Measurements from ENCODE around the gene ALOX15.
"Not testable (repeated sequence)": the region's sequence is repeated elsewhere in the genome, so short reads cannot be mapped to it uniquely, and the experiment has no call there.

ALOX15 gene

DNA sequence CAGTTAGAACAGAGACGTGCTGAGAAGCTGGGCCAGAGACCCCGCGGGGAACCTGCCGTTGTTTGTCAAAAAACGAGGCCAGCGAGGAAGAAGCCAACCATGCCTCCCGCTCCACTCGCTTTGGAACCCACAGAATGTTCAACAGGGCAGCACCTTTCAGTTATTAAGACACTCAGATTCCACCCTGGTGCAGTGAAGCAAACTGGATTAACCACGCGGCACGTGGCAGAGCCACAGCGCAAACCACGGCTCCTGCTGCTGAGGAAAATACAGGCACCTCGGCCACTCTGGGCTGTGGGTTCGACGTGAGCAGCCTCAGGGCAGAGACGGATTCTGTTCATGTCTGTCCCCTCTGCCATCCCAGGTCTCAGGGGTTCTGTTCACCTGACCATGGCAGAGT lies 24.4 kb downstream of the ALOX15 start:
- DNase-seq: no peak

DNA sequence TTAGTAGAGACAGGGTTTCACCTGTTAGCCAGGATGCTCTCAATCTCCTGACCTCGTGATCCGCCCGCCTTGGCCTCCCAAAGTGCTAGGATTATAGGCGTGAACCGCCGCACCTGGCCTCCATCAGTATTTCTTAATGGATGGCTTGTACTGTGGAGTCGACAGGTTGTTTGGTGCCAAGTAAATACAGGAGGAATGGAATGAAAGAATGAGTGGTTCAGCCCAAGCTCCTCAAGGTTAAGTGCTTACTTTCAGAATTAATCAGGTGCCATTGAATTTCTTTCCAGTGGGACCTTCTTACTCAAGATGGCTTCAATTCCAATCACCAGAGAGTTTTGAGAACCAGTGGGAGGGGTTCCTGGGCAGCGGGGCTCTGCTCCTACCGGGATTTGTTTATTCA lies 25.0 kb downstream of the ALOX15 start:
- DNase-seq: no peak

DNA sequence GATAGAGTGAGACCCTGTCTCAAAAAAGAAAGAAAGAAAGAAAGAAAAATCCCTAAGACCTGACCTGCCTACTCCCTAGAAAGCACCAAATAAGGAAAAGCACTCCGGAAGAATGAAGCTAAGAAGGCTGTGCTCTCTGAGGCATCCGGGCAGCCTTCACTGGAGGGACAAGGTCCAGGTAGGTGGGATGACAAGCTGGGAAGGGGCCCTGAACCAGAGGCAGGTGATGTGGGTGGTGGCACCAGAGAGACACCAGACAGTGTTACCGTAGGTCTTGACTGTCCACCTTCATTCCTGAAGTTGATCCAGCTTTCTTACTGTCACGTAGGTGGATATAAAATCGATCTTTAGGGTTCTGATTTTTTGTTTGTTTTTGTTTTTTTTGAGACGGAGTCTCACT lies 30.8 kb downstream of the ALOX15 start:
- no peak for DNase-seq

DNA sequence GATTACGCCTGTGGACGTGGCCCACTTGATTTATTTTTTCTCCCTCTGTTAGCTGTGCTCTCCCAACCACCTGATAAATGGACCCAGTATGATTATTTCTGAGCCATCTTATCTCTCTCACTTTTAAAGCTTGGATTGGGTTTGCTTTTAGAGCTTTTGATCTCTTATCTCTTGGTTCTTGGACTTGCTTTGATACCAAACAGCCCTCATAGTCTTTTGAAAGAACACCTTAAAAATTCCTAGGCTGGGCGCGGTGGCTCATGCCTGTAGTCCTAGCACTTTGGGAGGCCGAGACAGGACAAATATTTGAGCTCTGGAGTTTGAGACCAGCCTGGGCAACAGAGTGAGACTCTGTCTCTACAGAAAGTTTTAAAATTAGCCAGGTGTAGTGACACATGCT lies 31.3 kb downstream of the ALOX15 start:
- DNase-seq: no peak

DNA sequence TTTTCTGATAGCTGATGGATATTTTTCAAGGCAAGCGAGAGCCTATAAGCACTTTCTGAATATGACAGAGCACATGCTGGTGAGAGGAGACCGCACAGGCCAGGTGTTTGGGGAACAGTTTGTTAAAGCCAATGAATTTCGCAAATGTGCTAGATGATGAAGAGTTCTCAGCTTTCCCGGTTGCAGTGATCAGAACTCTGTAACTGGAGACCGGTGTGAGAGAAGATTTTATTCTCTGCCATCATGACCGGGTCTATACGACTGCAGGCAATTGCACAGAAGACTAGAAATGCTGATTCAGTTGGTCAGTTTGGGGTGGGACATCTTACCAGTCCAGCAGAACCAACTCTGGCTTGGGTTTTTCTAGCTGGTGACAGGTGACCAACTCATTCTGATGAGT lies 31.7 kb downstream of the ALOX15 start:
- DNase-seq: no peak

DNA sequence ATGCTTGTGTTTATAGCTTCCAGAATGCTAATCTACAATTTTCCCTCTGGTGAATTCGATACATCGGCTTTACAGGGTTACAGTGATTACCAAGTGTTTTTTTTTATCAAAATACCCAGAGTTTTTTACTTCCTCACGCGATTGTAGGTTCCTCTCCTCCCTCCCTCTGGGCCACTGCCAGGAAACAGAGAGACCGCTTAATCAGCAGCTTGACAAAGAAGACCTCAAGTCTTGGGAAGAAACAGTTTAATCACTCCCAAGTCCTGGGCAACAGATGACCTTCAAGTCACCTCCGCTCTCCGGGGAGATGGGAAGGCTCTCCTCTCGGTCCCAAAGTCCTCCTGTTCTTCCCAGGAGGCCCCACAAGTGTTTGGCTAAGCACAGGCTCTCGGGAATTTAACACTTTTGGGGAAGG lies 33.7 kb downstream of the ALOX15 start:
- DNase-seq: no peak

DNA sequence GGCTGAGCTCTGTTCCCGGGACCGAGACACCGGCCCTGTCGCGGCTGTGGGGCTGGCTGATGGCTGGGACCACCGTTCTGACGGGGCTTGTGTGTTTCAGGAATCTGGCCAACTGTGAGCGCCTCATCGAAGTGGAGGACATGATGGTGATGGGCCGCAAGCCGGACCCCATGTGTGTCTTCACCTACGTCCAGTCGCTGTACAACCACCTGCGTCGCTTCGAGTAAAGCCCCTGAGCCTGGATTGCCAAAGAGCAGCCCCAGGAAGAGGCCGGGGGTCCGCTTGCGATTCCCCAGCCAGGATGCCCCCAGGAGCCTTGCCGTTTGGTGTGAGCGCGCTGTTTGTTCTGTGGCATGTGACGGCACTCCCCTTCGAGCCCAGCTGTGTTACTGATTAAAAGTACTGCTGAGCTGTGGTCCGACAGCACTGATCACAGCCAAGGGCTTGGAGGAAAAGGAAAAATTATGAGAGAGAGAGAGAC lies 34.2 kb downstream of the ALOX15 start:
- no peak for DNase-seq

DNA sequence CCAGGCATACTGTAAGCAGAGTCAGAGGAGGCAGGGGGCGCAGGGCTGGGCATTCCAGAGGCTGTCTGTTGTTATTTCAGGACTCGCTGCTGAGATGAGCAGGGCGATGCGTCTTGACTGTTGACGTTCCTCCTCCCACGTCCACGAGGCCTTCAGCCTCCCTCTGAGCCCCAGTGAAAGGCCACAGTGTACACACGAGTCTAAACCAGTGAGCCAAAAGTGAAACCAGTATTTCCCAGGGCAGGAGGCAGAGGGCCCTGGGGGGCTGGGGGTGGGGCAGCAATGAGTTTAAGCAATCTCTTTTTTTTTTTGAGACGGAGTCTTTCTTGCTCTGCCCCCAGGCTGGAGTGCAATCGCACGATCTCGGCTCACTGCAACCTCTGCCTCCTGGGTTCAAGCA lies 35.7 kb downstream of the ALOX15 start:
- no peak for DNase-seq

DNA sequence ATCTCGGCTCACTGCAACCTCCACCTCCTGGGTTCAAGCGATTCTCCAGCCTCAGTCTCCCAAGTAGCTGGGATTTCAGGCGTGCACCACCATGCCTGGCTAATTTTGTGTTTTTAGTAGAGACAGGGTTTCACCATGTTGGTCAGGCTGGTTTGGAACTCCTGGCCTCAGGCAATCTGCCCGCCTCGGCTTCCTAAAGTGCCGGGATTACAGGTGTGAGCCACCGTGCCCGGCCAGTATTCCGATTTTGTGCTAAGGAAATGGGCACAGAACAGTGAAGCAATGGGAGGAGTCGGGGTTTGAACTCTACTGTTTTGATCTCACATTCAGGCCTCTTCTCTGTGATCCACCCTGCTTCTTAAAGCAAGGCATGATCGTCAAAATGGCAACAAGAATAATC lies 36.7 kb downstream of the ALOX15 start:
- not testable (repeated sequence) for DNase-seq

DNA sequence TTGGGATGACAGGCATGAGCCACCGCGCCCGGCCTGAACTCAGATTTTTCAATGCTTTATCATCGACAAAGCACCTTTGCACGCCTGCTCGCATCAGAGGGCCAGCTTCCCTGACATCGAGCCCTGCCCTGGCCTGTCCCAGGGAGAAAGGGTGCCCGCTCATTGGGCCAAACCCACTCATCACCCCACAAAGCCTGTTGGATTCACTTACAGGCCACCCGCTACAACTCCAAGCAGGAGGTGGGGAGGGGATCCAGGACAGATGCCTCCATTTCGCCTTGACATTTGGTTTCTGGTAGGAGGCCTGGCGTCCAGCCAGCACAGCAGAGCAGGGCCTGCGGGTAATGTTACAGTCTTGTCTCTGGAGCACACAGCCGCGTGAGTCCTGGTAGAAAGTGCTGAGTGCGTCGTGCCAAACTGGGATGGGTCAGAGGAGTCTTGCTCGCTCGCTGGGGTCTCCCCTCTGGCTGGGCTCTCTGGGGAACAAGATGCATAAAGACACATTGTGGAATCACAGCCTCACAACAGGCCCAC lies 37.3 kb downstream of the ALOX15 start:
- DNase-seq: no peak

DNA sequence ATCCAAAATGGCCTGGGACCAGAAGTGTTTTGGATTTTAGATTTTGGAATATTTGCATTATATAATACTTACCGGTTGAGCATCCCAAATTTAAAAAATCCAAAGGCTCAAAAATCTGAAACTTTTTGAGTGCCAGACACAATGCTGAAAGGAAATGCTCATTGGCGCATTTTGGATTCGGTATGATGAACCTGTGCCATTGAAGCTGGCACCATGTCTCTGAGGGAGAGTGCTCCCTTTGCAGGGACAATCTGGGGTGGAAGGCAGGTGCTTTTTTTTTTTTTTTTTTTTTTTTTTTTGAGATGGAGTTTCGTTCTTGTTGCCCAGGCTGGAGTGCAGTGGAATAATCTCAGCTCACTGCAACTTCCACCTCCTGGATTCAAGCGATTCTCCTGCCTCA lies 39.4 kb downstream of the ALOX15 start:
- DNase-seq: no peak

DNA sequence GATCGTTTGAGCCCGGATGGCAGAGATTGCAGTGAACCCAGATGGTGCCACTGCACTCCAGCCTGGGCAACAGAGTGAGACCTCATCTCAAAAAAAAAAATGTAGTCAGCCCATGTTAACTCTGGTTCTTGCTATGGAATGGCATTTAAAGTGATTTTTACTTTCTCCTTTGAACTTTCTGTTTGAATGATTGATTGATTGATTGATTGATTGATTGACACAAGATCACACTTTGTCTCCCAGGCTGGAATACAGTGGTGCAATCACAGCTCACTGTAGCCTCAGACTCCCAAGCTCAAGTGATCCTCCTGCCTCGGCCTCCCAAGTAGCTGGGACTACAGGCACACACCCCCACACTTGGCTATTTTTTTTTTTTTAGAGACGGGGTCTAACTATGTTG lies 40.2 kb downstream of the ALOX15 start:
- no peak for DNase-seq

DNA sequence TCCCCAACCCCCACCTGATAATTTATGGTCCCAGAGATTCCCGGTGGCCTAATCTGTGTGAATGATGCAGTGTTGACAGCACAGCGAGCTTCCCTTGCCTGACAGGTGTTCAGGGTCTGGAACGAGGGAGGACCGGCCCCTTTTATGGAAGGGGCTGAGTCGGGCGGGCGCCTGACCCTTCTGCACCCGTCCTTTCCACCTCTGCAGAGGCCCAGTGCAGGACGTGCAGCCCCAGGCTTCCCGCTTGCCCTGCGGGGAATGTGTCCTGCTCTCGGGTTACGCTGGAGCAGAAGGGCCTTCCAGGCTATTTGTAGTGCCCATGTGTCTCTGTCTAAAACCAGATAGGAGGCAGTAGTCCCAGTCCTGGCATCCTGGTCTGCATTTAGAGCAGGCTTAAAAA lies 40.9 kb downstream of the ALOX15 start:
- DNase-seq: no peak

DNA sequence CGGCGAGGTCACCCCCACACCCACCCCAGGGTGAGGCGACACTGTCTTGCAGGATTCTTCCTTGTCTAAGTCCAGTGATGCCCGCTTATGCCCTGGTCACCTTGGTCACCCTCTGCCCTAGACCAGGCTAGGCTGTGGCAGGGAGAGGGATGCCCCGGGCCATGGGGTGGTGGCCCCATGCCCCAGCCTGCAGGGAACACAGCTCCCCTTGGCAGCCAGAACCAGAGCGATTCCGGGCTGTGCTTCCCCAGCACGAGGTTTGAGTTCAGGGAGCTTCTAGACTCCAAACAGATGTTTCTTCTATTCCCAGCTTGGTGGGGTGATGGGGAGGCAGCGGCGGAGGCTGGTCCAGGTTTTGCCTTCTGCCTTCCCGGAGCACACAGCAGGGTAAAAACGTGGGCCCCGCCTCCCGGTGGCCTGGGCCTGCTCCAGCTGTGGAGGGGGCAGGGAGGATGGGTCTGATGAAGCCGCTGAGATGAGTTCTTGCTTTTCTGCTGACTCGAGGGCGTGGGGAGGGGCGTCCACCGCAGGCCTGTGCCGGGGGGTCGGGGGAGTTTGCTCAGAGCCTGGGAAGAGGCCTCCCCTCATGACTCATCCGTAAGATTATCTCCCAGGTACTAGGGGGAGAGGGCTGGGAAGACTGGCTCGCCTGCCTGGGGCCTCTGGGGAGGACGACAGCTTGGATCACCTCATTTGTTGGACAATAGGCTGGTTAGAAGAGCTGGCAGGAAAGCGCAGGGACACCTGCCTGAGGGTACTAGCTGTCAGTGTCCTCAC lies 41.8 kb downstream of the ALOX15 start:
- DNase-seq: no peak

DNA sequence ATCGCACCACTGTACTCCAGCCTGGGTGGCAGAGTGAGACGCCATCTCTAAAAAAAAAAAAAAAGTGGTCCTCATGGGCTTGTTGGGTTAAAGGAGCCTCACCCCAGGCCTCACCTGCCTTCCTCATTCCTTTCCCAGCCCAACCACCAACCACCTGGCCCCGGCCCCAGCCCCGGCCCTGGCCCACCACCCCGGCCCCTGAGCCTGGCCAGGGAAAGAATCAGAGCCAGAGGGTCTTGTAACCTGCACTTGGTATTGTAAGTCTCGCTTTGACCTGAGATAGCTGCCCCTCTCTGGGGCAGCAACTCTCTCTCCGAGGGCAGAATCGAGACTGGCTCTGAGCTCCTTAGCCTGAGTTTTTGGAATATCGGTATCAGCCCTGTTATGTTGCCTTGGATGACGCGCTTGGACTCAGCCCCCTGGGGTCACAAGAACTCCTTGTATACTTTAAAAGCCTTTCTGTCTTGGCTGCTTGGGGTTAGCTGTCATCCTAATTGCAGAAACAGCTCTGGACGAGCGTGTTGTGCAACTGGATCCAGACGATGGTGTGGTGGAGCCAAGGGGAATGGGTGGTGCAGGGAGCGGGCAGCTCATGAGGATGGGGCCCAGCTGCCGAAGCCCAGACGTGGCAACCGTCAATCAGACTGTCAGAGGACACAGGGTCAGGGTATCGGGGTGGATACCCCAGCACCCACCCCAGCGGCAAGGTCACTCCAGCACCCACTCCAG lies 42.5 kb downstream of the ALOX15 start:
- no peak for DNase-seq

DNA sequence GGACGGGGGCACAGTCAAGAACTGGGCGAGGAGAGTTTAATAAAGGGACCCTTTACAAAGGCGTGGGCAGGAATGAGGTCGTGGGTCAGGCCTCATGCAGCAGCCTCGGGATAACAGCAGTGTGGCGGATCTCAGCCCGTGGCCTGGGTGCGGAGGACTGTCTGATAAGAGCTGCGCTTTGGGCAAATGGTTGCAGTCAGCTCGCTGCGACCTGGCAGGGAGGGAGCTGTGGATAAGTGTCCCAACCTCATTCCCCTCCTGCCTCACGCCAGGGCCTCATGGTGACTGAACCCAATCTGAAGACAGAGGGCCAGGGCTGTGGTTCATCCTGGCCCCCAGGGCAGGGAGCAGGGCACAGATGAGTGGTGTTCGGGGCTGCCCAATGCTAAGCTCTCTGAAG lies 43.5 kb downstream of the ALOX15 start:
- no peak for DNase-seq

DNA sequence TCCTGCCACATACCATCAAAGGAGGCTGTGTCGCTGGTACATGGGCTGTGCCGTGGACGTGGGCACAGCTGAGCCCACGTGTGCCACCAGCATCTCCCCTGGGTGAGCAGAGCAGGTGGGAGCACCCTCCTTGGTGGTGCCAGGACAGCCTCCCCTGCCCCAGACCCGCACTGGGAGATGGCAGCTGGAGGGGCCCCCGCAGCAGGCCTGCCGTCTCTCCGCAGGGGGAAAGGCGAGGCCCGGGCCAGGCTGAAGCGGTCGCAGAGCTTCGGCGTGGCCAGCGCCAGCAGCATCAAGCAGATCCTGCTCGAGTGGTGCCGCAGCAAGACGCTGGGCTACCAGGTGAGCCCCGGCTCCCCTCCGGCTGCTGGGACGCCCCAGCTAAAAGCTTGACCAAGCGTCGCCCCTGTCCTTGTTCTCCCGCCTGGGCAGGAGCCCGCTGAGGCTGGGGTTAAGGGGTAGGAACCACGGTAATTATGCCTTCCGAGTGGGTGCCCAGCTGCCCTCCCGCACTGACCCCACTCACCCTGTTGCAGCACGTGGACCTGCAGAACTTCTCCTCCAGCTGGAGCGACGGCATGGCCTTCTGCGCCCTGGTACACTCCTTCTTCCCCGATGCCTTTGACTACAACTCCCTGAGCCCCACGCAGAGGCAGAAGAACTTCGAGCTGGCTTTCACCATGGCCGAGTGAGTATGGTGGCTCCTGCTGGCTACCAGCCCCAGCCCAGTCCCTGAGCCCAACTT lies 44.7 kb downstream of the ALOX15 start:
- no peak for DNase-seq

DNA sequence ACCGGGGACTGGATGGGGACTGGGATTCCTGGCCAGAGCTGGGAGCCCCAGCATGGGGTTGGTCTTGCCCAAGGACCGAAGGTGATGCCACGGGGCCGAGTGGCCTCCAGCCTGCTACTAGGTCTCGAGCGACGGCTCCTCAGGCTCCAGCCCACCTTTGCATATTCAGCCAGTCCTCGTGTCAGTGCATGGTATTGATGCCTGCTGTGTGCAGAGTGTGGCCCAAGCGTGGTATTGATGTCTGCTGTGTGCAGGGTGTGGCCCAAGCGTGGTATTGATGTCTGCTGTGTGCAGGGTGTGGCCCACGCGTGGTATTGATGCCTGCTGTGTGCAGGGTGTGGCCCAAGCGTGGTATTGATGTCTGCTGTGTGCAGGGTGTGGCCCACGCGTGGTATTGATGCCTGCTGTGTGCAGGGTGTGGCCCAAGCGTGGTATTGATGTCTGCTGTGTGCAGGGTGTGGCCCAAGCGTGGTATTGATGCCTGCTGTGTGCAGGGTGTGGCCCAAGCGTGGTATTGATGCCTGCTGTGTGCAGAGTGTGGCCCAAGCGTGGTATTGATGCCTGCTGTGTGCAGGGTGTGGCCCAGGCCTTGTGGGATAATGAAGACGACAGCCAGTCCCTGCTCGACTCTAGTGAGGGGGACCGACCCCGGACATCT lies 45.7 kb downstream of the ALOX15 start:
- not testable (repeated sequence) for DNase-seq

DNA sequence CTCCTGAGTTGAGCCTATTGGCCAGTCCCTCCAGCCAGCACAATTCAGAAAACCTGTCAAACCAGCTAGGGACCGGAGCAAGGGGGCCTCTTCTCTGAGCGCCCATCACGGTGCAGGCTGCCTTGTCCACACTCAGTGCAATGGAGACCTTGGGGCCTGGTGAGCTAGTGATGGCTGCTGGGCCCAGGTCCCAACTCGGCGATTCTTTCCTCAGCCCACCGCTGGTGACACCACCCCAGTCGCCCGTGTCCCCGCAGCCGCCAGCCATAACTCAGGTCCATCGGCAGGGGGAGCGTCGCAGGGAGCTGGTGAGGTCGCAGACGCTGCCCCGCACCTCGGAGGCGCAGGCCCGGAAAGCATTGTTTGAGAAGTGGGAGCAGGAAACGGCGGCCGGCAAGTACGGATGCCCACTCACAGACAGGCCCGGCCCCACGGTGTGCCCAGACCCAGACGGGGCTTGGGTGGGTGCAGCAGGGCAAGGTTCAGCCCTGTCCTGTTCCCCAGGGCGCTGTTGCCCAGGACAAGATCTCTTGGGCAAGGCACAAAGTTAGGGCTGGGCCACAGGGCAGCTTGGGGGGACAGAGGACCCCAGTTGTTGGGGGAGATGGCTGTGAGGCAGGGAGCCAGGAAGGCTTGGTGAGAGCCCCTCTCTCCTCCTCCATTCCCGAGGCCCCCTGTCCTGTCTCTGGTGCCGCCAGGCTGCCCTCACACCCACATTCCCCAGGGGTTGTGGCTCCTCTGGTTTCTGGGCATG lies 46.4 kb downstream of the ALOX15 start:
- peak; percentile 55 for DNase-seq

DNA sequence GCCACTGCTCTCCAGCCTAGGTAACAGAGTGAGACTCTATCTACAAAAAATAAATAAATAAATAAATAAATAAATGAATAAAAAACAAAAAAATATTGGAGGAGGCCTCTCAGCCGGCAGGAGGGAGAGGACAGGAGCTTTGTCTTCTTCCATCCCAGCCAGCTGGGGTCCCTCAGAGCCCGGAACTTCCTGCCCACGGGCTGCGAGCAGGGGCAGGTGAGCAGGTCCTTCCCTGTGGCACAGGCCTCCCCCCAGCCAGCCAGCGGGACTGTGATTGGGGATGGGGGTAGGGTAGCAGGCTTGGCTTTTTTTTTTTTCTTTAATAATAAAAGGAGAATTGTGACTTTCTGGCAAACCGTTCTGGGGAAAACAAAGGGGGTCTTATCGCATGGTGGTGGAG lies 47.1 kb downstream of the ALOX15 start:
- no peak for DNase-seq

DNA sequence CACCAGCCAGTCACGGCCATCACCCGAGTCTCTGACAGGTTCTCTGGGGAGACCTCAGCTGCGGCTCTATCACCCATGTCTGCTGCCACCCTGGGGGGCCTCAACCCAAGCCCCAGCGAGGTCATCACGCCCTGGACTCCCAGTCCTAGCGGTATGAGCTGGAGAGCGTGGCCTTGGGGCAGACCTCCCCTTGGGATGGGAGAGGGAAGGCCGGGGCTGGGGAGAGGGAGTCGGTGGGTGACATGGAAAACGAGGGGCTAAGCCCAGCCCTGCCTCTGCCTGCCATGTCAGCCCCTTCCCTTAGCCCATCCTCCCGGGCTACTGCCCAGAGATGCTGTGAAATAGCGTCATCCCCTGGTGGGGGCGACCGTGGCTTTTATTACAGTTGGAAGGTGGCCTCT lies 48.5 kb downstream of the ALOX15 start:
- no peak for DNase-seq
